Prostate gland (tissue), 2 donors: Measurements from ENCODE around the gene ZBTB9. TPM values are rescaled to one million over a fixed set of nuclear protein-coding genes. Genes with fewer than 3 reads are reported as not detected.

Experiments
- DNase-seq: peaks from one replicate; pipeline ENCODE4 v3.0.0-alpha.2; 2019; ENCODE audit warnings: low spot score
- H3K27ac ChIP-seq, 2 donors: fragments of 200-600 bp; sonication (generic); 2 replicates each; pipeline ENCODE4 v1.5.1; 2017 to 2019
- H3K27me3 ChIP-seq: fragments of 200-600 bp; sonication (generic); replicated peaks from 2 replicates; pipeline ENCODE4 v1.5.1; 2019; ENCODE audit not compliant: insufficient read depth
- H3K36me3 ChIP-seq, 2 donors: fragments of 200-600 bp; sonication (generic); 1 replicate in 1 of 2; 2 replicates in 1 of 2; pipeline versions ENCODE4 v1.5.1 to v1.8.1; 2017 to 2019
- H3K4me1 ChIP-seq: fragments of 200-600 bp; sonication (generic); replicated peaks from 2 replicates; pipeline ENCODE4 v1.5.1; 2019
- H3K4me3 ChIP-seq, 2 donors: fragments of 200-600 bp; sonication (generic); 2 replicates each; pipeline ENCODE4 v1.5.1; 2017 to 2019
- H3K9me3 ChIP-seq: fragments of 200-600 bp; sonication (generic); 2 replicates; pipeline ENCODE4 v1.5.1; 2017
- POLR2A ChIP-seq: fragments of 450-650 bp; IDR thresholded peaks from one replicate; pipeline ENCODE4 v1.6.1; 2016; ENCODE audit warnings: antibody characterized with exemption, mild to moderate bottlenecking
- POLR2AphosphoS5 ChIP-seq: sonication (generic); formaldehyde crosslinking; IDR thresholded peaks from one replicate; pipeline ENCODE4 v1.6.1; 2017; ENCODE audit warnings: antibody characterized with exemption
- WGBS: methylation state at CpG from one replicate; pipeline ENCODE4 v1.1.5; 2018; 5-methylcytosine and 5-hydroxymethylcytosine counted together
- intact Hi-C: fragments of 100-400 bp; cut with DNase I; formaldehyde crosslinking; loops from one replicate; pipeline ENCODE4 v1.14.2; 2022
- total RNA-seq, 2 donors: library from RNA; depleted of rRNA; stranded (reverse); fragments of >200 nt; gene quantifications; one replicate each; pipeline ENCODE4 v1.1.0, GENCODE V29; 2016
- TF ChIP-seq, protein P1 (sequence below), 4 experiments: fragments of 200-600 bp in 2 of 4; fragments of 450-650 bp in 2 of 4; sonication (generic) in 2 of 4; IDR thresholded peaks; 1 replicate in 3 of 4; 2 replicates in 1 of 4; pipeline ENCODE4 v1.5.1; 2016 to 2019; ENCODE audit warnings: antibody characterized with exemption in 4 of 4, mild to moderate bottlenecking in 2 of 4, moderate library complexity in 2 of 4

ZBTB9 gene
- total RNA-seq, 2 donors from 2014 or later: 3.5 to 8.9 TPM

DNA sequence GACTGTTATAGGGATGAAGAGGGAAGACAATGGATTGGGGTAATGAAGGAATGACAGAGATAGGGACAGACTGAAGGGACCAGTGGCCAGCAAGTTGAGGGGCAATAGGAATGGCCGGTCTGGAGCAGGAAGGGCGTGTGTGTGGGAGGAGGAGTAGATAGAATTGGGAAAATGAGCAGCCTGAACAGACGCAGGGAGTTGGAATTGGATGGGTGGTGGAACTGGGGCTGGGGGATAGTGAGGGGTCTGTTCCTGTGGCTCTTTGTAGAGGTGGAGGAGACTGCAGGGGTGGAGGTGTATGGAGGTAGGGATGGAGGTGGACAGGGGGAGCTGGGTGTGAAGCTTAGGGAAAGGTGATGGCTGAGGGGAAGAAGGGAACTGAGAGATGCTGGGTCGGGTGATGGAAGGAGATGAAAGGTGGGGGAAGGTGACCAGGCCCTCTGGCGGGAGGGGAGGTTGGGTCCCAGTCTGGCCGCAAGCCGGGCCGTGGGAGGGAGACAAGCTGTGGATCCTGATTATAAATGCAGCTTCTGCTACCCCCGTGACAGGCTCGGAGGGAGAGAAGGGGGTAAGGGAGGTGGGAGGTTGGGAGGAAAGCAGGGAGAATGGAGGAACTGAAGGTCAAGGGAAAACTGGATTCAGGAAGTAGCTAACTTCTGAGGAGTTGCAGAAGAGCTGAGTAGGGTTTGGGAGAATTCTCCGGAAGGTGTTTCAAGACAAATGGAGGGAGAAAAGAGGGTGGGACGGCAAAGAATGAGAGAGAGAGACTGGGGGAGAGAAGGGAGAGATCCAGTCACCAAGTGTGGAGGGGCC lies 29.3 kb upstream of the ZBTB9 start:
- DNase-seq: no peak
- H3K4me1 ChIP-seq: peaks cover 4% of the 10 kb centered on the region
- WGBS: 10% methylated on average over 12 of the region's 12 CpGs
- intact Hi-C loops: loop anchor here (5.0 kb wide), 1 partner anchor 33 kb away; the partner anchor contains the start of gene KIFC1
- H3K4me3 ChIP-seq: peak overlapping the region; percentile 48 to 53
- TF ChIP-seq, protein P1, sequence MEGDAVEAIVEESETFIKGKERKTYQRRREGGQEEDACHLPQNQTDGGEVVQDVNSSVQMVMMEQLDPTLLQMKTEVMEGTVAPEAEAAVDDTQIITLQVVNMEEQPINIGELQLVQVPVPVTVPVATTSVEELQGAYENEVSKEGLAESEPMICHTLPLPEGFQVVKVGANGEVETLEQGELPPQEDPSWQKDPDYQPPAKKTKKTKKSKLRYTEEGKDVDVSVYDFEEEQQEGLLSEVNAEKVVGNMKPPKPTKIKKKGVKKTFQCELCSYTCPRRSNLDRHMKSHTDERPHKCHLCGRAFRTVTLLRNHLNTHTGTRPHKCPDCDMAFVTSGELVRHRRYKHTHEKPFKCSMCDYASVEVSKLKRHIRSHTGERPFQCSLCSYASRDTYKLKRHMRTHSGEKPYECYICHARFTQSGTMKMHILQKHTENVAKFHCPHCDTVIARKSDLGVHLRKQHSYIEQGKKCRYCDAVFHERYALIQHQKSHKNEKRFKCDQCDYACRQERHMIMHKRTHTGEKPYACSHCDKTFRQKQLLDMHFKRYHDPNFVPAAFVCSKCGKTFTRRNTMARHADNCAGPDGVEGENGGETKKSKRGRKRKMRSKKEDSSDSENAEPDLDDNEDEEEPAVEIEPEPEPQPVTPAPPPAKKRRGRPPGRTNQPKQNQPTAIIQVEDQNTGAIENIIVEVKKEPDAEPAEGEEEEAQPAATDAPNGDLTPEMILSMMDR (IDR thresholded peaks at IDR 0.05): no peak
- TF ChIP-seq POLR2A (peak; percentile 57), POLR2AphosphoS5 (no peak)
- H3K9me3 ChIP-seq: no peaks in the 10 kb centered on the region
- H3K27ac ChIP-seq: peak overlapping the region; percentile 94 to 95
- H3K27me3 ChIP-seq: no peaks in the 10 kb centered on the region
- no peaks in the 10 kb centered on the region for H3K36me3 ChIP-seq

DNA sequence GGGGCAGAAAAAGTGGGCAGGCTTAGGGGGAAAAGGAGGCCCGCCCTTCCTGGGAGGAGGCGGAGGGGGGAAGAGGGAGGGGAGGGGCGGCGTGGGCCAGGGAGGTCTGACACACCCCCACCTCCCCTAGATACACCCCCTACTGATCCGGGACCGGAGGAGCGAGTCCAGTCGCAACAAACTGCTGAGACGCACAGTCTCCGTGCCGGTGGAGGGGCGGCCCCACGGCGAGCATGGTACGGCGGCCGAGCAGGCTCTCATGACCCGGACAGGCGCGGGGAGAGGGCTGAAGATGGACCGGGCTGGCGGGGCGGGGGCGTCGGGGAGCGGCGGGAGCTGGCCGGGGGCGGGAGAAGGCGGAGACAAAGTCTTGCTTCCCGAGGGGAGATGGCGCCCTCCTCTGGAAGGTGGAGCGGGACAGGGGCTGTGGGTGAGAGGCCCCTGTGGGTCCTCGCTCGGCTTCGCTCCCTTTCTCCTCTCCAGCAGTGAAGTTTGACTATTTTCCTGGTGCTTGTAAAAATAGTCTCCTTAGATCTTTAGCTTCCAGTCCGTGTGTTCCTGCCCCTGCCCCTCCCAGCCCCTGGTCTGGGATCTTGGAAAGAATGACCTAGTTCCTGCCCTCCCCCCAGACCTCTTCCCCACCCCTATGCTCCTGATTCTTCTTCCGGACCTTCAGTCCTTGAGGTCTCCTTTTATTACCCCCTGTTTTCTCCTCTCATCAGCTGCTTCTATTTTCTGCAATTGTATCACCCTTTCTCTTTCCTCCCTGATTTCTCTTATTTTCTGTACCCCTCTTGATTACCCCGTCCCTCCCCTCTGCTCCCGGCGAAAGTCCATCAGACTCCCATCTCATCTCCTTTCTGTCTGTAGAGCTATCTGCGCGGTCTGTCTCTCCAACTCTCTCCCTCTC lies 28.5 kb upstream of the ZBTB9 start:
- H3K27ac ChIP-seq: peak overlapping the region; percentile 94 to 95
- peaks cover 4% of the 10 kb centered on the region for H3K4me1 ChIP-seq
- peak; percentile 85 for DNase-seq
- intact Hi-C loops: loop anchor here (2.0 to 5.0 kb wide), 2 partner anchors 29 to 34 kb away; partner anchors contain the start of genes KIFC1 and ZBTB9
- H3K27me3 ChIP-seq: no peaks in the 10 kb centered on the region
- TF ChIP-seq POLR2A: no peak
- TF ChIP-seq, protein P1 (IDR thresholded peaks at IDR 0.05): peak; percentile 49 to 70 (median 62)
- peak; percentile 81 for TF ChIP-seq POLR2AphosphoS5
- H3K9me3 ChIP-seq: no peaks in the 10 kb centered on the region
- H3K4me3 ChIP-seq: peak overlapping the region; percentile 48 to 53
- 1% methylated on average over 43 of the region's 43 CpGs for WGBS
- H3K36me3 ChIP-seq: no peaks in the 10 kb centered on the region

DNA sequence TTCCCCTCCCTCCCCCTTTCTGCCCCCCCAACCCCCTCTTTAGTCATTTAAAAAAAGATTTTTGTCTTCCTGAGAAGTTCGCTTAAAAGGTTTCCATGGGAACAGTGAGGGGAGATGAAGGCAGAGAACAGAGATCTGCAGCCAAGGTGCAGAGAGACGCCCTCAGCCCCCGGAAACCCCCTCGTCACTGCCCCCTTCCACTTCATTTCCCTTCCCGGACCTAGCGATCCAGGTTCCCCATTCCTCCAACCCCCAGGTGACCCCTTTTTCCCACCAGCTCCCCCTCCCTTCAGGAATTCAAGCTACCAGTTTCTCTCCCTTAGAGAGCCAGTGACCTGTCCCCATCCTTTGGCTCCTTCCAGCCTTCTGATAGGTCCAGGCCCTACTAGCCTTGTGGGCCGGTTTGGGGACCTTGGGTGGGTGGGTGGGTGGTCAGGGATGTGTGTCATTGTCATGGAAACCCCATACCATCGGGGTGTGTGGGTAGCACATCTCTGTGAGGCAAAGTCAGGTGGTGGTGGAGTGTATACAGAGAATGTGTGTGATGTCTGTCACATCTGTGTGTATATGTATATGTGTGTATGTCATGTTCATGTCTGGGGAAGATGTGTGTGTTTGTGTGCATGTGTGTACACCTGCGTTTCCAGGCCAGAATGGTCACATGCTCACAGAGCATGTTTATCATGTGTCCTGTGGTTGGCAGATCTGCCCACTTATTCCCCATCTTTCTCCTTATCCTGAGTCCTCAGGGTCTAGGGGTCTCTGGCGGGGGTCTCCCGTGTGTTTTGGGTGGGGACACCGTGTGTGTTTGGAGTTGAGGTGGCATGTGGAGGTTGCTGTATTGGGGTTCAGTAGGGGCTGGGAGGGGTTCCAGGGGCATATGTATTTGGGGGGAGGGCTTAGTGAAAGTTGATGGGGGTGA lies 27.5 kb upstream of the ZBTB9 start:
- intact Hi-C loops: loop anchor here (2.0 to 5.0 kb wide), 2 partner anchors 28 to 35 kb away; partner anchors contain the start of genes KIFC1 and ZBTB9
- Histone ChIP-seq H3K4me3 (peak overlapping the region; percentile 44 to 53), H3K4me1 (peaks cover 4% of the 10 kb centered on the region), H3K27me3 (no peaks in the 10 kb centered on the region), H3K36me3 (no peaks in the 10 kb centered on the region), H3K9me3 (no peaks in the 10 kb centered on the region), H3K27ac (peak overlapping the region; percentile 94 to 95)
- whole genome bisulfite sequencing: 5% methylated on average over 12 of the region's 12 CpGs
- TF ChIP-seq, protein P1 (IDR thresholded peaks at IDR 0.05): no peak
- TF ChIP-seq POLR2A (no peak), POLR2AphosphoS5 (no peak)
- DNase-seq: no peak

DNA sequence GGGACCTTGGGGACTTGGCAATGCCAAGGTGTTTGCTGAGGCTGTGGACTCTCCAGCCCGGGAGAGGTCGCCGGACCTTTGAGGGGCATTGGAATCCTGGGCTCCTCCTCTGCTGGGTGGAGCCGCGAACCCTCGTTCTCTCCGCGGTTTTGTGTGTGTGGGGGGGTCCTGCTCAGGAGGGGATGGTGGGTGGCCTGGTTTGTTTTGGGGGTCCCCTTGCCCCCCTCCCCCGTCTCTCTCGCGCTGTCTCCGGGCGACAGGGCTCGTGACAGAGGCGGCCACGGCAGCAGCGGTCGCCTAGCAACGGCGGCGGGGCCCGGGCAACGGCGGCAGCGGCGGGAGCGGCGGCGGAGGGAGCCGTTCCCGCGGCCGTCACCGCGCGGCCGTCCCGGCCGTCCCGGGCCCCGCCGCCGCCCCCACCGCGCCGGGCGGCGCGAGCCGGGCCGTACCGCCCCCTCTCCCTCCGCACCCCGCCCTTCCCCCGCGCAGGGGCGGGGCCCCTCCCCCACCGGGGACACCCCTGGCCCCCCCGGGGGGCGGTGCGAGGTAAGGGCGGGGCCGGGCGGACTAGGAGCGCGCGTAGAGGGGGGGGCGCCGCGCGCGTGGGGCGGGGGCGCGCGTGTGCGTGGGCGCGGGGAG lies 26.7 kb upstream of the ZBTB9 start:
- no peaks in the 10 kb centered on the region for H3K27me3 ChIP-seq
- no peaks in the 10 kb centered on the region for H3K9me3 ChIP-seq
- WGBS: 0% methylated on average over 53 of the region's 79 CpGs
- peaks cover 4% of the 10 kb centered on the region for H3K4me1 ChIP-seq
- peak overlapping the region; percentile 94 to 95 for H3K27ac ChIP-seq
- DNase-seq: peak; percentile 55
- intact Hi-C loops: loop anchor here (2.0 to 5.0 kb wide), 2 partner anchors 27 to 35 kb away; partner anchors contain the start of genes KIFC1 and ZBTB9
- peak overlapping the region; percentile 44 to 52 for H3K4me3 ChIP-seq
- no peaks in the 10 kb centered on the region for H3K36me3 ChIP-seq
- no peak for TF ChIP-seq POLR2AphosphoS5
- TF ChIP-seq POLR2A: peak; percentile 25
- TF ChIP-seq, protein P1 (IDR thresholded peaks at IDR 0.05): peak in 1 of 4 experiments; percentile 7
